ENCODE data around the gene ITPA.

Gene ITPA

GRCh38 chr20:3209257-3209945, at the start of gene ITPA:
Gene ITPA (plus strand): TSS chr20:3209498. CDS start chr20:3209552, 54 bp downstream.
- FAIRE-seq = no peak

- FAIRE-seq = no peak
Measured at GRCh38 chr20:3160418-3160817, 48.9 kb upstream of the ITPA start.

- FAIRE-seq = no peak
Measured at GRCh38 chr20:3161316-3162079, 47.8 kb upstream of the ITPA start.

GRCh38 chr20:3162080-3162611, 47.2 kb upstream of the ITPA start:
- no peak for FAIRE-seq

GRCh38 chr20:3163099-3164042, 45.9 kb upstream of the ITPA start:
- no peak for FAIRE-seq

- FAIRE-seq = no peak
Measured at GRCh38 chr20:3164043-3164762, 45.1 kb upstream of the ITPA start.

GRCh38 chr20:3164763-3165410, 44.4 kb upstream of the ITPA start:
- FAIRE-seq = no peak

- no peak for FAIRE-seq
Measured at GRCh38 chr20:3165473-3166337, 43.6 kb upstream of the ITPA start.

GRCh38 chr20:3166338-3166912, 42.9 kb upstream of the ITPA start:
- FAIRE-seq = no peak

GRCh38 chr20:3166913-3167342, 42.4 kb upstream of the ITPA start:
- FAIRE-seq = no peak

GRCh38 chr20:3167738-3168078, 41.6 kb upstream of the ITPA start:
- FAIRE-seq = no peak

GRCh38 chr20:3168079-3168828, 41.0 kb upstream of the ITPA start:
- no peak for FAIRE-seq

GRCh38 chr20:3168829-3169590, 40.3 kb upstream of the ITPA start:
- no peak for FAIRE-seq

- FAIRE-seq = no peak
Measured at GRCh38 chr20:3171391-3172125, 37.7 kb upstream of the ITPA start.

- FAIRE-seq = no peak
Measured at GRCh38 chr20:3172126-3172932, 37.0 kb upstream of the ITPA start.

GRCh38 chr20:3172933-3173609, 36.2 kb upstream of the ITPA start, which contains the start of gene LZTS3:
Gene LZTS3 (minus strand): TSS chr20:3173549. CDS start chr20:3167163, 6,386 bp downstream.
- no peak for FAIRE-seq

All from G401.6 (cell line).